ENCODE data around the gene RFX8.
"Not testable (repeated sequence)": the region's sequence is repeated elsewhere in the genome, so short reads cannot be mapped to it uniquely, and the experiment has no call there.

The RFX8 gene

GRCh38 chr2:101438555-101438954 lies 36.4 kb downstream of the RFX8 start:
- peaks cover 11% of the 10 kb centered on the region for H3K4me1 ChIP-seq (ENCODE audit: control insufficient read depth, low read depth, low read length)
- not testable (repeated sequence) for H3K27ac ChIP-seq (ENCODE audit: low read length); H3K27me3 ChIP-seq (ENCODE audit: control insufficient read depth, insufficient read depth, low read length); H3K9ac ChIP-seq (ENCODE audit: low read length); H3K36me3 ChIP-seq (ENCODE audit: control insufficient read depth, low read depth, low read length); H3K4me3 ChIP-seq (ENCODE audit: low read length); H3K9me3 ChIP-seq (ENCODE audit: control insufficient read depth, low read depth, low read length)

DNA sequence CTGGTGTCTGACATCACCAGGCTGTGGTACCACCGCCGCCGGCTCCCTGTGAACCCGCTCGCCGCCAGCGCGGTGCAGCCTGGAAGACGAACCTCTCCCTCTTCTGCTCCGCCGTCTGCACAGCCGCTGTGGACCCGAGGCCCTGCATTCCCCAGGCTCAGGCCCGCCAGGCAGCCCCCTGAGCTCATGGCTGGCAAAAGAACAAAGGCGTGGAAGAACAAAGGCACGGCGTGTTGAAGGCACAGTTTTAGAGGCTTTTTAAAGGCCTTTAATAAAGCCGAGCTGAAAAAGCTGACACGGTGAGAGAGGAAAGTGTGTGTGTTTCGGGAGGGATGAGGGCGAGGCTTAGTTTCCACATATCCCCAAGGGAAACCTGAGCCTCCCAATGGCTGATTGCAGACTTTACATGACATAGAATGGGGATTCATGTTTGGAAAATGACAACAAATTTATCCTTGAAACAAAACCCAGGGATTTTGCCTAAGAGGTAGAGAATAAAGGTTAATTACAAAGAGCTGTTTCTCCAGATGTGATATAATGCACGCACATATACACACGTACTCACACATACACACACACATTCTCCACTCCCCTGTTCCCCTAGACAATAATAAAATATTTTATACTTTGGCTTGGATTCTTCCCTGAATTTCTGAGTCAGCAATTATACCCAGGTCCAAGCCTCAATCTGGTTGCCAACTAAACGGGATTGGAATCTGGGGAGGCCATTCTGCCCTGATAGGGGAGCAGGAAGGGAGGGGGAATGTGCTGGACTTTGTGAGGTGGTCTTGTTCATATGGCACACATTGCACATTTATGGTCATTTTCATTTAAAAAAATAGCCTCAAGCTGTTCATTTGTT lies 39.7 kb downstream of the RFX8 start:
- Histone ChIP-seq H3K36me3 (ENCODE audit: control insufficient read depth, low read depth, low read length) (no peaks in the 10 kb centered on the region), H3K9ac (ENCODE audit: low read length) (peak overlapping the region; percentile 6), H3K27me3 (ENCODE audit: control insufficient read depth, insufficient read depth, low read length) (peaks cover 6% of the 10 kb centered on the region), H3K9me3 (ENCODE audit: control insufficient read depth, low read depth, low read length) (no peaks in the 10 kb centered on the region), H3K27ac (ENCODE audit: low read length) (no peak overlapping the region), H3K4me3 (ENCODE audit: low read length) (no peak overlapping the region), H3K4me1 (ENCODE audit: control insufficient read depth, low read depth, low read length) (peaks cover 11% of the 10 kb centered on the region)

- Histone ChIP-seq H3K4me3 (ENCODE audit: low read length) (no peak overlapping the region), H3K4me1 (ENCODE audit: control insufficient read depth, low read depth, low read length) (peaks cover 11% of the 10 kb centered on the region), H3K36me3 (ENCODE audit: control insufficient read depth, low read depth, low read length) (no peaks in the 10 kb centered on the region), H3K9me3 (ENCODE audit: control insufficient read depth, low read depth, low read length) (no peaks in the 10 kb centered on the region), H3K9ac (ENCODE audit: low read length) (no peak overlapping the region), H3K27me3 (ENCODE audit: control insufficient read depth, insufficient read depth, low read length) (peaks cover 6% of the 10 kb centered on the region), H3K27ac (ENCODE audit: low read length) (no peak overlapping the region)
Measured at GRCh38 chr2:101433465-101433864, 41.4 kb downstream of the RFX8 start.

DNA sequence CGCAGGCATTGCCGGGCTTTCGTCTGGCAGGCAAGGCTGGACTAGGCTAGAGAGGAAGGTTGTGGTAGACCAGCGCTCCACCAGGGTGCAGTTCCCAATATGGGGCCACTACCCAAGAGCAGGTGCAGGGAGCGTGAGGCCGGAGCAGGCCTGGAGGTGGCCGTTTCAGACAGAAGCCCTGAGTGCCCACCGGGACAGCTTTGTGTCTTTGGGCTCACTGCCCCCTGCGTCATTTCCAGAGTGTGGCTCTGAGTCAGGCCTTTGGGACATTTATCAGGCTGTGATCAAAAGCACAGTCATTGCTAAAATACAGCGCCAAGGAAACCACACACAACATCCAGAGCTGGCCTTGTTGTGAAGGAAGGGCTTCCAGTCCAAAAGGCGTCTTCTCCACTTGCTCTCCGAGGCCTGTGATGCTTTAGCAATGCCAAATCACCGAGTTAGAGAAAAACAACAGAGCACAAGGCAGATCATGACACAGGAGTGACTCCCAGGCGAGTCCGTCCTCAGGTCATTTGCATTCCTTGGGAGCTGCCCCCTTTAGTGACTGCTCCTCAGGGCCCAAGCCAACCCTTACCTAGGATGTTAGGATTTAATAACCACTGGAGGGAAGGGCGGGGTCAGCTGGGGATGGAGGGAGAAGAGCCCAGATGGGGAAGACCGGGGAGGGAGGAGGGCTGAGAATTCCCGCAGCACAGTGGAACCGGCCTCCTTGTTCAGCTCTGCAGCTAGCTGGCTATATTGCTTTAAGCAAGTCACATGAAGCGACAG lies 42.3 kb downstream of the RFX8 start:
- H3K9ac ChIP-seq (ENCODE audit: low read length) = no peak overlapping the region
- H3K4me3 ChIP-seq (ENCODE audit: low read length) = no peak overlapping the region
- no peaks in the 10 kb centered on the region for H3K36me3 ChIP-seq (ENCODE audit: control insufficient read depth, low read depth, low read length)
- H3K27me3 ChIP-seq (ENCODE audit: control insufficient read depth, insufficient read depth, low read length) = peaks cover 6% of the 10 kb centered on the region
- no peaks in the 10 kb centered on the region for H3K9me3 ChIP-seq (ENCODE audit: control insufficient read depth, low read depth, low read length)
- H3K27ac ChIP-seq (ENCODE audit: low read length) = no peak overlapping the region
- peaks cover 11% of the 10 kb centered on the region for H3K4me1 ChIP-seq (ENCODE audit: control insufficient read depth, low read depth, low read length)

DNA sequence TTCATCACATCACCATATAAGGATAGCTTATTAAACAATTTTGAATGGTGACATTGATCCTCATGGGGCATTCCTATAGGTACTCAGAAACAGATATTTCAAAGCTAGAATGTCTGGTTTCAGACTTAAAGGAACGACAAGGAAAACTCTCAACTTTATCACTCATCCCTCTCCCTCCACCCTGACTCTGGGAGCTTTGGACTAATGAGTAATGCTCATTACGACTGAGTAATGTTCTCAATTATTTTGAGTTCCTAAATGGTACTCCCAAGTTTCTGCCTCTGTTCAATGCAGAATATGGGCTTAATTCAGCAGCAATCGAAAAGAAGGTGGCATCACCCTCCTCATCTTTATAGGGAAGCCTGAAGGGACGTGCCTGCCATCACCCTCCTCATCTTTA lies 43.4 kb downstream of the RFX8 start:
- H3K9me3 ChIP-seq (ENCODE audit: control insufficient read depth, low read depth, low read length) = no peaks in the 10 kb centered on the region
- peaks cover 11% of the 10 kb centered on the region for H3K4me1 ChIP-seq (ENCODE audit: control insufficient read depth, low read depth, low read length)
- no peak overlapping the region for H3K9ac ChIP-seq (ENCODE audit: low read length)
- no peak overlapping the region for H3K4me3 ChIP-seq (ENCODE audit: low read length)
- peaks cover 6% of the 10 kb centered on the region for H3K27me3 ChIP-seq (ENCODE audit: control insufficient read depth, insufficient read depth, low read length)
- H3K27ac ChIP-seq (ENCODE audit: low read length) = no peak overlapping the region
- no peaks in the 10 kb centered on the region for H3K36me3 ChIP-seq (ENCODE audit: control insufficient read depth, low read depth, low read length)

DNA sequence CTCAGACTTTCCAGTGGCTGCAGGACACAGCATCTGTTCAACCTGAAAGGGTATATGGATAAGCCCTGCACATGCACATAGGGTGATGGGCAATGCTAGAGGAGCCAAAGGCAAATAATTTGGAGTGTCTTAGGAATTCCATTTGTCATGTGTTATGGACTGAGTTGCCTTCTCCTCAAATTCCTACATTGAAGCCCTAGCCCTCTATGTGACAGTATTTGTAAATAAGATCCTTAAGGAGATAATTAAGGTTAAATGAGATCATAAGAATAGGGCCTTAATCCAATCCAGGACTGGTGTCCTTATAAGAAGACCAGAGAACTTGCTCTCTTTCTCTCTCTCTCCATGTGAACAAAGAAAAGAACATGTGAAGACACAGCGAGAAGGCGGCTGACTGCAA lies 44.8 kb downstream of the RFX8 start:
- H3K9ac ChIP-seq (ENCODE audit: low read length) = no peak overlapping the region
- no peaks in the 10 kb centered on the region for H3K9me3 ChIP-seq (ENCODE audit: control insufficient read depth, low read depth, low read length)
- H3K27ac ChIP-seq (ENCODE audit: low read length) = no peak overlapping the region
- peaks cover 8% of the 10 kb centered on the region for H3K4me1 ChIP-seq (ENCODE audit: control insufficient read depth, low read depth, low read length)
- H3K27me3 ChIP-seq (ENCODE audit: control insufficient read depth, insufficient read depth, low read length) = peaks cover 6% of the 10 kb centered on the region
- H3K4me3 ChIP-seq (ENCODE audit: low read length) = no peak overlapping the region
- no peaks in the 10 kb centered on the region for H3K36me3 ChIP-seq (ENCODE audit: control insufficient read depth, low read depth, low read length)

DNA sequence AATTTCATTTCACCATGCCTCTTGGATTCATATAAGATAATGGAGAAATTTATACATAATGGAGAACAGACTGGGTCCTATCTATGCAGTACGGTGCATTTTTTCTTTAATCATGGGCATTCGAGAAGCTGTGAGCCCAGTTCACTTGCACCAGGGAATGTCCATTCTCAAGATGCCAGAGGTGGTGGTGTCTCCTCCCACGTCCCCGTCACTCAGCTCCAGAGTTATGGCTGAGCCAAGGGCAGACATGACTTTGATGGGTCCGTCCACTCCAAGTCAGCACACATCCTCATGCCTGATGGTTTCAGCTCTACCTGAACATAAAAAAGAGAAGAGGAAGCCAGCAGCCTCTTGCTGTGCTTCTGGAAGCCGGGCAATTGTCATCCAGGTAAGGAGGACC lies 45.5 kb downstream of the RFX8 start:
- Histone ChIP-seq H3K27me3 (ENCODE audit: control insufficient read depth, insufficient read depth, low read length) (peaks cover 3% of the 10 kb centered on the region), H3K36me3 (ENCODE audit: control insufficient read depth, low read depth, low read length) (no peaks in the 10 kb centered on the region), H3K9ac (ENCODE audit: low read length) (no peak overlapping the region), H3K27ac (ENCODE audit: low read length) (no peak overlapping the region), H3K4me3 (ENCODE audit: low read length) (no peak overlapping the region), H3K9me3 (ENCODE audit: control insufficient read depth, low read depth, low read length) (no peaks in the 10 kb centered on the region), H3K4me1 (ENCODE audit: control insufficient read depth, low read depth, low read length) (peaks cover under 1% of the 10 kb centered on the region)

DNA sequence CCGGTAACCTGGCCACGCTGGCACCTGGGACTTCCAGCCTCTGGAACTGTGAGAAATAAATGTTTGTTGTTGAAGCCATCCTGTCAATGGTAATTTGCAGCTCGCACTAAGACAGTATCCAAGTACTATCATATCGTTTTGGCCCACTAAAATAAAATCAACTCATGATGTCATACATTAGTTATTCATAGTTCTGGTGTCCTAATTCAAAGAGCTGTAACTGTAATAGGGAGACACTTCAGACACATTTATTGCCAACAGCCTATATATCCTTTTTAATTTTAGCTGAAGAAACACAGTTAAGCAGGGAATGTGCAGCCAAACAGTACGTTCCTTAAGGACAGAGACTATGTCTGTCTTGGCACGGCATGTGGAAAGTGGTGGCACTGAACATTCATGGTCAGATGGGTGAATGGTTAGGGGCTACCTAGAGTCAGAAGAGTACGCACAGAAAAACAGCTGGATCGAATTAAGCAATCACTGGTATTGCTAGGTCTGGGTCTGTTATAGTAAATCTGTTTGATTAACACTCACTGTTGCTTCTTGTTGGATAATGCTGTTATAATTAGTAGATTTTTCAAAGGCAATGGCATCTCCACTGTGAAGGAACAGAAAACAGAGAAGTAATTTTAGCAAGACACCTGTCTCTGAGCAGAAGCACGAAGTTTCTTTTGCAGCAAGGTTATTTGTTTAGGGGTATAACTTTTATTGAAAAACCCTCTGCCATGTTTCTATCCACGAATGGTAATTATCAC lies 46.3 kb downstream of the RFX8 start:
- no peak overlapping the region for H3K27ac ChIP-seq (ENCODE audit: low read length)
- H3K9ac ChIP-seq (ENCODE audit: low read length) = no peak overlapping the region
- no peak overlapping the region for H3K4me3 ChIP-seq (ENCODE audit: low read length)
- no peaks in the 10 kb centered on the region for H3K36me3 ChIP-seq (ENCODE audit: control insufficient read depth, low read depth, low read length)
- H3K9me3 ChIP-seq (ENCODE audit: control insufficient read depth, low read depth, low read length) = no peaks in the 10 kb centered on the region
- no peaks in the 10 kb centered on the region for H3K4me1 ChIP-seq (ENCODE audit: control insufficient read depth, low read depth, low read length)
- H3K27me3 ChIP-seq (ENCODE audit: control insufficient read depth, insufficient read depth, low read length) = no peaks in the 10 kb centered on the region

DNA sequence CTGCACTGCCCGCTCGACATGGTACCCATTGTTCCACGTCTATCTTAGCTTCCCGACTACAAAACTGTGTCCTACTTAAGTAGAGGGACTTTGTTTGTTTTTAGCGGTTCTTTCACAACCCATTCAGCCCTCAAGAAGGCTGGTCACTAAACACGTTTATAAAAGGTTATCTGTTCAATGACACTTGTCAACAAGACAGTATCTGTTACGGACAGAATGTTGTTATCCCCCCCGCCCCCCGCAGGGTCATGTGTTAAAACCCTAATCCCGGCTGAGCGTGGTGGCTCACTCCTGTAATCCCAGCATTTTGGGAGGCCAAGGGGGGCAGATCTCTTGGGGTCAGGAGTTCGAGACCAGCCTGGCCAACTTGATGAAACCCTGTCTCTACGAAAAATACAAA lies 47.2 kb downstream of the RFX8 start:
- Histone ChIP-seq H3K36me3 (ENCODE audit: control insufficient read depth, low read depth, low read length) (no peaks in the 10 kb centered on the region), H3K27me3 (ENCODE audit: control insufficient read depth, insufficient read depth, low read length) (no peaks in the 10 kb centered on the region), H3K4me1 (ENCODE audit: control insufficient read depth, low read depth, low read length) (no peaks in the 10 kb centered on the region), H3K9me3 (ENCODE audit: control insufficient read depth, low read depth, low read length) (no peaks in the 10 kb centered on the region), H3K9ac (ENCODE audit: low read length) (no peak overlapping the region), H3K27ac (ENCODE audit: low read length) (no peak overlapping the region), H3K4me3 (ENCODE audit: low read length) (no peak overlapping the region)

DNA sequence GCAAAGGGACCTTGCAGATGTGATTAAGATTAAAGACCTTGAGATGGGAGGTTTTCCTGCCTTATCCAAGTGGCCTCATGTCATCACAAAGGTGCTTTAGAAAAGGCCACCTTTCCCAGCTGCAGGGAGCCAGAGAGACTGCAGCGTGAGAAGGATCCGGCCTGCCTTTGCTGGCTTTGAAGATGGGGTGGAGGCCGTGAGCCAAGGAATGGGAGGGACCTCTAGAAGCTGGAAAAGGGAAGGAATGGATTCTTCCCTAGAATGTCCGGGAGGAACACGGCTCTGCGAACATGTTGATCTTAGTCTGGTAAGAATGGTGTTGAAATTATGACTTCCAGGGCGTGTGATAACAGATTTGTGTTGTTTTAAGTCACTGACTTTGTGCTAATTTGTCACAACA lies 47.7 kb downstream of the RFX8 start:
- Histone ChIP-seq H3K4me1 (ENCODE audit: control insufficient read depth, low read depth, low read length) (no peaks in the 10 kb centered on the region), H3K36me3 (ENCODE audit: control insufficient read depth, low read depth, low read length) (no peaks in the 10 kb centered on the region), H3K4me3 (ENCODE audit: low read length) (no peak overlapping the region), H3K9ac (ENCODE audit: low read length) (no peak overlapping the region), H3K9me3 (ENCODE audit: control insufficient read depth, low read depth, low read length) (no peaks in the 10 kb centered on the region), H3K27me3 (ENCODE audit: control insufficient read depth, insufficient read depth, low read length) (no peaks in the 10 kb centered on the region), H3K27ac (ENCODE audit: low read length) (no peak overlapping the region)

DNA sequence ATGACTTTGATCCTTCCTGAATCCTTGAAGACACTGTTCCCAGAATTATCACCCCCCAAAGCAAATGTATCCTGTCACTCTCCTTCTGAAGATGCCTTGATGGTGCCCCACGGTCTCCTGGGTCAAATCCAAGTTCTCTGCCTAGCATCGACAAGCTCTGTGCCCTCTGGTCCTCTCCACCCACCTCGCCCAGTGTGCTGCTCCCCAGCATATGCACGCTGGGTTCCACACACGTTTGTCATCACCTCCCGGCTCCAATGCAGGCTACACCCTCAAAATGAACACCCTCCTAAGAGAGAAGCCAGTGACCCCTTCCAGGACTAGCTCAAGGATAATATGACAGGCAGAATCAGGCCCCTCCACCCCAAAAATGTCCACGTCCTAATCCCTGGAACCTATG lies 48.1 kb downstream of the RFX8 start:
- H3K36me3 ChIP-seq (ENCODE audit: control insufficient read depth, low read depth, low read length) = no peaks in the 10 kb centered on the region
- H3K9me3 ChIP-seq (ENCODE audit: control insufficient read depth, low read depth, low read length) = no peaks in the 10 kb centered on the region
- no peaks in the 10 kb centered on the region for H3K27me3 ChIP-seq (ENCODE audit: control insufficient read depth, insufficient read depth, low read length)
- H3K4me1 ChIP-seq (ENCODE audit: control insufficient read depth, low read depth, low read length) = no peaks in the 10 kb centered on the region
- no peak overlapping the region for H3K9ac ChIP-seq (ENCODE audit: low read length)
- H3K27ac ChIP-seq (ENCODE audit: low read length) = no peak overlapping the region
- H3K4me3 ChIP-seq (ENCODE audit: low read length) = no peak overlapping the region

Measured in iPS-18a (cell line).